ELR (cell line): Measurements from ENCODE around the gene DNAJC9.

ENCODE experiments used
- DNase-seq: peaks from one replicate; pipeline ENCODE4 v3.0.0-alpha.2; 2015; ENCODE audit warnings: low read depth

DNAJC9 gene

GRCh38 chr10:73246646-73247508 is at the start of gene DNAJC9:
Gene DNAJC9, minus strand, starts transcription at chr10:73247255. Its CDS starts 66 bp downstream, at chr10:73247189.
- peak; percentile 96 for DNase-seq

- DNase-seq: no peak
These were observed 46.4 kb upstream of the DNAJC9 start for GRCh38 chr10:73293461-73293860.

- DNase-seq: no peak
These were observed 42.9 kb upstream of the DNAJC9 start for GRCh38 chr10:73289958-73290357.

GRCh38 chr10:73287441-73287840 is 40.4 kb upstream of the DNAJC9 start:
- DNase-seq: no peak

GRCh38 chr10:73281097-73281496 is 34.0 kb upstream of the DNAJC9 start:
- DNase-seq: no peak

GRCh38 chr10:73264423-73264822 is 17.4 kb upstream of the DNAJC9 start:
- DNase-seq: no peak

- peak; percentile 68 for DNase-seq
These were observed 16.8 kb upstream of the DNAJC9 start for GRCh38 chr10:73263693-73264347.

- no peak for DNase-seq
These were observed 16.0 kb upstream of the DNAJC9 start for GRCh38 chr10:73262880-73263555.

- DNase-seq: peak; percentile 94
These were observed 15.2 kb upstream of the DNAJC9 start for GRCh38 chr10:73262105-73262730.

- no peak for DNase-seq
These were observed 14.4 kb upstream of the DNAJC9 start for GRCh38 chr10:73261362-73261995.

- DNase-seq: peak; percentile 19
These were observed 11.6 kb upstream of the DNAJC9 start for GRCh38 chr10:73258612-73259011.

- peak; percentile 44 for DNase-seq
These were observed 6.1 kb upstream of the DNAJC9 start for GRCh38 chr10:73253225-73253555.

- peak; percentile 99 for DNase-seq
These were observed 5.6 kb upstream of the DNAJC9 start, which contains the start of gene MRPS16 for GRCh38 chr10:73252445-73253224. Gene MRPS16, minus strand, starts transcription at chr10:73252644. Its CDS starts 162 bp downstream, at chr10:73252482.

- peak; percentile 34 for DNase-seq
These were observed 4.8 kb upstream of the DNAJC9 start for GRCh38 chr10:73251683-73252444.

GRCh38 chr10:73248259-73248724 is 1.2 kb upstream of the DNAJC9 start:
- peak; percentile 49 for DNase-seq

- peak; percentile 44 for DNase-seq
These were observed 629 bp upstream of the DNAJC9 start for GRCh38 chr10:73247509-73248258.

- no peak for DNase-seq
These were observed 771 bp downstream of the DNAJC9 start for GRCh38 chr10:73246322-73246645.

- no peak for DNase-seq
These were observed 2.1 kb downstream of the DNAJC9 start for GRCh38 chr10:73244866-73245477.

- no peak for DNase-seq
These were observed 7.1 kb downstream of the DNAJC9 start for GRCh38 chr10:73239908-73240307.
